Right hindlimb (tissue), 1 donor: ENCODE measurements around the gene HPS5.

ENCODE experiments used
- DNase-seq: peaks from one replicate; pipeline ENCODE4 v3.0.0-alpha.2; 2018

HPS5 gene

DNA sequence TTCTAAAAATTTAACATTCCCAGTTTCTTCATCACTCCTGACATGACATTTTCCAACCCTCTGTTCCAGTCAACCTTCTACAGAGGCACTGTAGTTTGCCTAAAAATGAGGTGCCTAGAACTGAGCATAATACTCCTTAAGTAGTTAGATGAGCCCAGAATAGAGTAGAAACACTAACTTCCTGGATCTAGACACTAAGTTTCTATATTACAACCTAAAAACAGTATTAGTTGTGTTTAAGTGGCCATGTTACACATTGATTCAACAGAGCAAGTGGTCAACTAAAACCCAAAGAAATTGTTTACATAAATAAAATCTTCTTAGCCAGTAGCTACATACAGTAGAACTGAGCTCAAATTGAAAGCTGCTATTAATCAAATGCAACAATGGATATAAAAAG is 1.3 kb downstream of the HPS5 start:
- no peak for DNase-seq

DNA sequence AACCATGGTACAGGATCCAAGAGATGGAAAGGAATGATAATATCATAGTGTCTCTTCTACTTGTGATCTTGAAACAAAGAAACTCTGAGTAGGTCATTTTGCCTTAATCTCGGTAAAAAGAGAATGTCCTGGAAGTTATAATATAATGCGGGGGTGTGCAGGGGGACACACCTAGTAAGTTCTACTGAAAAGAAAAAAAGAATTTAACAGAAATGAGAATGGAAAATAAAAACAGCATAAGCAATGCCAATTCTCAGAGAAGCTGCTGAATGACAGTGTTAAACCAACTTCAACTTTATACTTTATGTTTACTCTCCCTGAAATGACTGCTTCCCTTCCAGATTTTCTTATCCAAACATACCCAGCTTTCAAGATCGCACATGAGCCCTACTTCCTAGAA is 2.0 kb downstream of the HPS5 start:
- DNase-seq = no peak

DNA sequence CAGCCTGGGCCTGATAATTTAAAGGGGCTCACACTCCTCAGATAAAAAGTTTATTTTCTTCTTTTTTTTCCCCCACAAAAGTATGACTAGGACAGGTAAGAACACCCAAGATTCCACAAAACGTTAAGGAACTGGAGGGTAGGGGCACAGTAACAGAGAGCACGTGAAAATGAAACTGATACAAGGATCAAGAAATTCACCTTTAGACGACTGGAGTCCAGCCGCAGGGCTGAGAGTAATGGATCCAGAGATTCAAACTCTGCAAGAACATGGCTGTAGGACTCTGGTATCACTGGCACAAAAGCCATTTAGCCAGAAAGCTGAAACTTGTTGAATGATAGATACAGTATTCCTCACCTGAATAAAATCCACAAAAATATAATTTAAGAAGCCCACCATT is 4.4 kb downstream of the HPS5 start:
- DNase-seq = no peak

DNA sequence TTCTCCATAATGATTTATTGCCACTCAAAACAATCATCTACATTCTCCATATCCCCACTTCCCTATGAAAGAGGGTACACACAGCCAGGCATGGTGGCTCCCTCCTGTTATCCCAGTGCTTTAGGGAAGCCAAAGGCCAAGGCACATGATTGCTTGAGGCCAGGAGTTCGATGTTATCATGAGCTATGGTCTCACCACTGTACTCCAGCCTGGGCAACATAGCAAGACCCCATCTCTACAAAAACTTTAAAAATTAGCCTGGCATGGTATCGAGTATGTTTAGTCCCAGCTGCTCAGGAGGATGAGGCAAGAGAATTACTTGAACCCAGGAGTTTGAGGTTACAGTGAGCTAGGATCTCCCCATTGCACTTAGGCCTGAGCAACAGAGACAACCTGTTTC is 6.0 kb downstream of the HPS5 start:
- no peak for DNase-seq

DNA sequence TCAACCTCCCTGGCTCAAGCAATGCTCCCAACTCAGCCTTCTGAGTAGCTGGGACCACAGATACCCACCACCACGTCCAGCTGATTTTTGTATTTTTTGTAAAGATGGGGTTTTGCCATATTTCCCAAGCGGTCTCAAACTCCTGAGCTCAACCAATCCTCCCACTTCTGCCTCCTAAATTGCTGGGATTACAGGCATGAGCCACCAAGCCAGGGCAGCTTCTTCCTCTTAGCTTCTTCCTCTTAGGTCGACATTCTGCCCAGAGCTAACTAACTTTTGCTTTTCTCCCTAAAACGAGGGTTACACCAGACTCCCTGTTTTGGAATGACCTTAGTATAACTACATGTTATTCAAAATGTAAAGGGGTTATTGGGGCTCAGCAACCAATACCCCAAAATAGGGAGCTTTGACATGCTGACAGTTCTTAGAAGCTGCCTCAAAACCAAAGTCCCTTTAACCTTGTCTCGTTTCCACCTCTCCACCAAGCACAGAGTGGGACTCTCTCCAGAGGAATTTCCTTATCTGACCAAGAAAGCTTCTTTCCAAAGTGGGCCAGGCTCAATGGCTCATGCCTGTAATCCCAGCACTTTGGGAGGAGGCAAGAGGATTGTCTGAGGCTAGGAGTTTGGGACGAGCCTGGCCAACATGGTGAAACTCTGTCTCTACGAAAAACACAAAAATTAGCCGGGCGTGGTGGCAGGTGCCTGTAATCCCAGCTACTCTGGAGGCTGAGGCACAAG is 7.0 kb downstream of the HPS5 start:
- DNase-seq = no peak

DNA sequence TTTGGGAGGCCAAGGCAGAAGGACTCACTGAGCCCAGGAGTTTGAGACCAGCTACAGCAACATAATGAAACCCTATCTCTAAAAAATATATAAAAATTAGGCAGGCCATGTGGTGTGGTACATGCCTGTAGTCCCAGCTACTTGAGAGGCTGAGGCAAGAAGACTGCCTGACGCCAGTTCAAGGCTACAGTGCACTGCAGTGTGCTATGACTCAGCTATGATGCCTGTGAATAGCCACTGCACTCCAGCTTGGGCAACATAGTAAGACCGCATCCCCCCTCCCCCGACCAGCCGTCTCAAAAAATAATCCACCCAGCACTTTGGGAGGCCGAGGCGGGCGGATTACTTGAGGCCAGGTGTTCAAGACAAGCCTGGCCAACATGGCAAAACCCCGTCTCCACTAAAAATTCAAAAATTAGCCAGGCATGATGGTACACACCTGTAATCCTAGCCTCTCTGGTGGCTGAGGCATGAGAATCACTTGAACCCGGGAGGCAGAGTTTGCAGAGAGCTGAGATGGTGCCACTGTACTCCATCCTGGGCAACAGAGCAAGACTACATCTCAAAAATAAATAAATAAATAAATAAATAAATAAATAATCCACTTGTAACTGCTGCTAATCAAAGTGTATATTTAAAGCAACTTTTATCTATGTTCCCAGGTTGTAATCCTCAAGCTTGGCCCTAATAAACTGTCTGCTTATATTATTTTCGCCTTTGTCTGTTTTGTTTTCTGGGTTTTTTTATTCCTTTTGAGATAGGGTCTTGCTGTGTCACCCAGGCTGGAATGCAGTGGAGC is 7.8 kb downstream of the HPS5 start:
- no peak for DNase-seq

DNA sequence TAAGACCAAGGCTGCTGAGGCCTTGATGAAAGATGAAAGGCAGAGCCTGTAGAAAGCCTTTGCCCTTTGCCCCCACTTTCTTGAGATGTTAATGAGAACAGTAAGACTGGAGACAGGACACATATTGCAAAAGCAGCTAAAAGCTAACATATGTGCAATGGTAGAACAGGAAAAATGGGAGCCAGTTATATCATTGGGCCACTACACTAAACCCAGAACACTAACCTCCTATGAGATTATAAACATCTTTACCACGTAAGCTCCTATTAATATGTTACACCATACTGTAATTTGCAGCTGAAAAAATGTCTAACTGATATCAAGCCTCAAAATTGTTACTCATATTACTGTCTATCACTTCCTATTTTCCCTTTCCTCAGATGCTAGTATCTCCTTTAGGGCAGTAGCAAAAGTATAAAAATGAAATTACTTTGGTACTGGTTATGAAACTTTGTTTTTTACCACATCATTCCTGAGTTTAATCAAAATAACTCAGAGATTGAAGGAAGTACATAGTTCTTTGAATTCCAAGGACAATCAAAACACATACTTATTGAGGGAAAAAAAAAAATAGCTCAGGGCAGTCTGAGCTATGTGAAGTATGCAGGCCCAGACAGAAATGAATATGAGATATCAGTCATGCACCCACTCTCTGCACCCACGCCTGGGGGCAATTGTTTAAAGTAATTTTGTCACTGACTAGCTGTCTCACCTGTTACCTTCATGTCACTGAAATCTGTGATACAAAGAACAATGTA is 9.1 kb downstream of the HPS5 start:
- DNase-seq = no peak

DNA sequence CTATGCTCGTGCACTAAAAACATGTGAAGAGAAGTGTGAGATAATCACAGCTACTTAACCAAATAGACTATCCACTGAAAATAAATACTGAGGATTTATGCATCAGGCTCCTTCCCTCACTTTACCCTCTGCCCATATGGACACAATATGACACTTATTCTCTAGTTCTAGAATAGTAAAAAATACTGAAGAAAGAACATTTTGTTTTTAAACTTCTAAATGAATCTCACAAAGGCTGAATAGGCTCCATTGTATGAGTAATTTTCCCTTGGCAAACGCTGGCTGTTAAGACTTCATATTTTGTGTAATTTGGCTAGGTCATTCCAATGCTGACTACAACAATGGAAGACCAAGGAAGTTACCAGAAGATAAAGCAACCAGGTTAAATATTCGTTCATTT is 9.9 kb downstream of the HPS5 start:
- DNase-seq = no peak

DNA sequence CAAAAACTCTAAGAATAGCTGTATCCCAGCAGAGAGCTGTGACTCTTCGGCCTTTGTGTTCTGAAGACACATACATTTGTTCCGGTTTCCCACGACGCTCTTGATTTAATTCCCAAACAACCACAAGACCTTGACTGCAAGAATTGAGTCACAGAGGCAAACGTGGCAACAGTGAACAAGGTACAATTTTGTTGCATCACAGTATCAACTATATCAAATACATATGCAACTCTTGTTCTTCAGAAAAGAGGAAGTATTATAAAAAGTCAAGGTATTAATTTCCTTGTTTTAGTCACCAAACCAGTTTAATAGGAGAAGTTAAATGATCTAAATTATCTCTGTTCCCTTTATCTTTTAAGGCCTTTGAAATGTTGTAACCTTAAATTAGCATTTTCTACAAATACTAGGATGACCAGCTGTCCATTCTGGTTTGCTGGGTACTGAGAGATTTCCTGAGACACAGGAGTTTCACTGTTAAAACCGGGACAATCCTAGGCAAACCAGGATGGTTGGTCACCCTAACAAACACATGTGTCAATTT is 11.1 kb downstream of the HPS5 start:
- no peak for DNase-seq

DNA sequence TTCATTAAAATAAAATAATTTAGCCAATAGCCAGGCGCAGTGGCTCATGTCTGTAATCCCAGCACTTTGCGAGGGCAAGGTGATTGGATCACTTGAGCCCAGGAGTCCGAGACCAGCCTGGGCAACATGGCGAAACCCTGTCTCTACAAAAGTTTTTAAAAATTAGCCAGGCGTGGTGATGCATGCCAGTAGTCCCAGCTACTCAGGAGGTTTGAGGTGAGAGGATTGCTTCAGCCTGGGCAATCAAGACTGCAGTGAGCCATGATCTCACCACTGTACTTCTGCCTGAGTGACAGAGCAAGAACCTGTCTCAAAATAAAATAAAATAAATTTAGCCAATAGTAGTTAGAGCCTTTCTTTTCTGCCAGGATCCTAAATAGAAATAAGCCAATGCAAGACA is 12.2 kb downstream of the HPS5 start:
- no peak for DNase-seq

DNA sequence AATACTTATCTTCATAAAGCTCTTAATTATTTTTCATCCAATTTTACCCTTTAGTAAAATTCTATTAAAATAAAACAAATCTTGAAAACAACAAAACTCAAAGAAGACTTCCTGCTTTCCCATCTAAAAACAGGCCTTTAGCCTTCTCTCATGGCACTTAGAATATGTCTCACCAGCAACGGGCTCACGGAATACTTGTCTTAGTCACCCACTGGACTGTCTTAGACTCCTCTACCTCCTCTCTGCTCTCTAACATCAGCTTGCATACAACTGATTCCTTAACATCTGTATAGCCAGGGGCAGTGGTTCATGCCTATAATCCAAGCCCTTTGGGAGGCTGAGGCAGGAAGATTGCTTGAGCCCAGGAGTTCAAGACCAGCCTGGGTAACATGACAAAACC is 13.7 kb downstream of the HPS5 start:
- DNase-seq = no peak

DNA sequence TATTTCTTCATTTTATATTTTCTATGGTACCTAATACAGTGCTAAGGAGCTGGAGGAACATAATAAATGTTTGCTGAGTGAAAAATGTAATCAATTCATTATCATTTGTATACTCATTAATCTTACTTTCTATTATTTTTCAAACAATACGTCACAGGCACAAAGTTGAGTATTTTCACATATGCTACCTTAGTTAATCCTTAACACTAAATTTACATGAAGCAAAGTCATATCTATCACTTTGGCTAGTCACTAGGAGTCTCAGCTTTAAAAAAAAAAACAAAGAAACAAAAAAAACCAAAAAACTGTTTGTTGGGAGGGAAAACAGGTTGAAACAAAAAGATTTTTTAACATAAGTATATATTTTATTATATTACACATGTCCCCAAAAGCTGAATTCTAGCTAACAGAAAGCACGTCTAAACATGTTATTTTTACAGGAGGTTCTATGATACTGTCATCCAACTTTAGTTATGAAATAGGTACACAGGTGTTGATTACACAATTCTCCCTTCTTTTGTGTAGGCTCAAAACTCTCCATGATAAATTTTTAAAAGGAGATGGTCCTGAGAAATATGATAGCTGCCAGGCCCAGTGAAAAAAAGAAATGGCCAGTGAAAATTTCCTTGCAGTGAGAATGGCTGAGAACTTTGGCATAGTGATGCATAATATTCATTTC is 14.3 kb downstream of the HPS5 start:
- no peak for DNase-seq

DNA sequence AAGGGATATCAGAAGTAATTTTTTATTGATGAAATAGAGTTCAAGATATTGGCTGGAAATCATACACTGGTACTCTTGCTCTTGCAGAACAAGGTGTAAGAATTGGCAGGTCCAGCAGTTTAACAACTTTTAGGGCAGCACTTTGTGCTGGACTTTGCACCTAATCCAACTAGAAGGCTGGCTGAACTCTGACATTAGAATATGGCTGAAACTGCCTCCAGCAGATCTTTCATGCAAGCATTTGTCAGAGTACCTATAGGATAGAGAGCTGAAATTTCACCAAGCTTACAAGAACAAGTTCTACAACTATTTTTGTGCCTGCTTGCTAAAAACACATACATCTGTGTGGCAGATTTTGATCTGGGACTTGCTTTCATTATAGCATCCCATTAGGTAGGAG is 17.2 kb downstream of the HPS5 start:
- DNase-seq = no peak

DNA sequence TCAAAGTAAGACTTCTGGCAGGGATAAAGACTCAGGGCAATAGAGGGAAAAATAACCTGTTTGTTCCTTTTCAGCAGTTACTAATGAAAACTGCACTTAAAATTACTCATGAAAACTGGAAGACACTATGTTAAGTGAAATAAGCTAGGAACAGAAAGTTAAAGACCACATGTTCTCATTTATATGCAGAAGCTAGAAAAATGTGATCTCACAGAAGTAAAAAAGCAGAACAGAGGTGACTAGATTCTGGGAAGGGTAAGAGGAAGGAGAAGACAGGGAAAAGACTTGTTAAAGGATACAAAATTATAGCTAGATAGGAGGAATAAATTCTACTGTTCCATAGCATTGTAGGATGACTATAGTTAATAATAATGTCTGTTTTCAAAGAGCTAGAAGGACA is 22.2 kb downstream of the HPS5 start:
- no peak for DNase-seq

DNA sequence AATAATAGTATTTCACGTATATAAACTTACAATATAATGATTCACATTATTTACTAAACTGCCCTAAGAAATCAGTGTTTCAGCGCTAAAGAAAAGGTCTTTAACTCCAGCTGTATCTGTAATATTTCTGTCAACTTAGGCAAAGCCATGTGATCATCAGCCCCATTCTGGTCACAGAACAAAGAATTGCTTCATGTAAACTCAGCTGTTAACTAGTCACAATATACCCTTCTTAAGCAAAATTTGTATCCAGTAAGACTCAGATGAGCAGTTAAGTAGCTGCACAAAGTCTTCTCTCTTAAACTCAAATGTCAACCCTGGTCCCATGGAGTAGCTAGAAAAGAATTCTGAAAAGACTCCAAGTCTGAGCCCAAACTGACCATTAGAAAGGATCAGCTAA is 26.6 kb downstream of the HPS5 start:
- no peak for DNase-seq

DNA sequence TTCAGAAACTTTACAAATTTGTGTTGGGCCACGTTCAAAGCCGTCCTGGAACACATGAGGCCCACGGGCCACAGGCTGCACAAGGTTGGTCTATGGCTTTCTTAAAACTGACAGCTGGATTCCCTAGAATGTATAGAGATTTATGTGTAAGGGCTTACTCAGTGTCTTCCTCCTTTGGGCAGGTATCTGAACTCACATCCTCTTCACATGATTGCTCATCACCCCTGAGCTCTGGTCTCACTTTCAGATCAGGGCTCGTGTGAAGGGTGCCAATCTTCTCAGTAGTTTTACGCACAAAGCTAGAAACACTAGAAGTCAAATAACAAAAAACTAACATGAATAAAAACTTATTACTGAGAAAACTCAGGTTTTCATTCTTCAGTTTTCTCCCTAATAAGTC is 27.1 kb downstream of the HPS5 start:
- DNase-seq = no peak

DNA sequence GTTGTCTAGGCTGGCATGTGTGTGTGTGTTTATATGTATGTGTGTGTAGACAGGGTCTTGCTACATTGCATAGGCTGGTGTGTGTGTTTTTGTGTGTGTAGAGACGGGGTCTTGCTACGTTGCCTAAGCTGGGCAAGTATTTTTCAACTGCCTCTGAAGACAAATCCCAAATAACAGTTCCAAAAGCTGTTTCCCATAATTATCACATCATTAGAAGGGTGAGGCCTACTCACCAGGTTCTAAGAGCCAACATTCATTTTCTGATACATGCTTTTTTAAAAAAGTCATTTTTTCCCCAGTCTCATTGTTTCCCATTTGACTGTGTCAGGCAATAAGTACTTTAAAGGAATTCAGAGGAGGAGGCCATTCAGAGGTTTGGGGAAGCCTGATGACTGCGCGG is 33.0 kb downstream of the HPS5 start:
- DNase-seq = no peak

DNA sequence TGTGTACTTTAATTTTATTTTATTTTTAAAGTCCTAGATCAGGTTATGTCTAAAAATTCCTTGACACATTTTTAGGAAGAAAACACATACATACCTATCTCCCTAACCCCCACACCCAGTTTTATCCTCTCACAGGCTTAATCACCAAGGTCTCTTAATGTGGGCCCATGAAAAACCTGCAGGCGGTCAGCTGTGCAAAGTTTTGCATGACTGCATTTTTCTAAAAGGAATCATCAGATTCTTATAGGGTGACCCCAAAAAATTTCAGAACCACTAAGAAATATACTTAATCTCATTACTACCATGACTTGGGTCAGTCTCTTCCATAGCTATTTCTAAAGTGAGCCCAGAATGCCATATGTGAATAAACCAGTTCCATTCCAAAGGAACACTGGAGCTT is 36.1 kb downstream of the HPS5 start:
- no peak for DNase-seq

DNA sequence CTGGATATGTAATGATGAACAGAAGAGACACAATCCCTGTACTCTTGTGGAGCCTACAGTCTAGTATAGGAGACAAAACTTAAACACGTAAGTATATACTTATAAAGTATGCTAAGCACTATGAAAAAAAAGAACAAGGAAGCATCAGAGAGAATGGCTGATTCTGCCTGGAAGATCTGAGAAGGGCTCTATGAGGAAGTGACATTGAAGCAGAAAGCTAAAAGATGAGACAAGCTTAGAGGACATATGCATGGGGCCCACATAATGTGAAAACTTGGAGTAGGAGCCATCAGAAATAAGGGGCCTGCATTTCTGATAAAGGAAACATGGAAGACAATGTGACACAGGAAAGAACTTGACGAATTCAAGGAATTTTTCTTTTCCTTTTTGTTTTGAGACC is 39.3 kb downstream of the HPS5 start:
- DNase-seq = no peak

DNA sequence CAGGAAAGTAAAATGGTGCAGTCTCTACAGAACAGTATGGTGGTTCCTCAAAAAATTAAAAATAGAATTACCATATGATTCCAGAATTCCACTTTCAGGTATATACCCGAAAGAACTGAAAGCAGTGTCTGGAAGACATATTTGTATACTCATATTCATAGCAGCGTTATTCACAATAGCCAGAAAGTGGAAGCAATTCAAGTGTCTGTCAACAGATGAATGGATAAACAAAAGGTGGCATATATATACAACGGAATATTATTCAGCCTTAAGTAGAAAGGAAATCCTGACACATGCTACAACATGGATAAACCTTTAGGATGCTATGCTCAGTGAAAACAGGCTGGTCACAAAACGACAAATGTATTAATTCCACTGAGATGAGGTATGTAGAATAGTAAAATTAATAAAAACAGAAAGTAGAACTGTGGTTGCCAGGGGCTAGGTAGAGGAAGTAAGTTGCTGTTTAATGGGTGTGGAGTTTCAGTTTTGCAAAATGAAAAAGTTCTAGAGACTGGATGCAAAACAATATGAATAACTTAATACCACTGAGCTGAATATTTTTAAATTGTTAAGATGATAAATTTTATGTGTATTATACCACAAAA is 41.4 kb downstream of the HPS5 start:
- no peak for DNase-seq

DNA sequence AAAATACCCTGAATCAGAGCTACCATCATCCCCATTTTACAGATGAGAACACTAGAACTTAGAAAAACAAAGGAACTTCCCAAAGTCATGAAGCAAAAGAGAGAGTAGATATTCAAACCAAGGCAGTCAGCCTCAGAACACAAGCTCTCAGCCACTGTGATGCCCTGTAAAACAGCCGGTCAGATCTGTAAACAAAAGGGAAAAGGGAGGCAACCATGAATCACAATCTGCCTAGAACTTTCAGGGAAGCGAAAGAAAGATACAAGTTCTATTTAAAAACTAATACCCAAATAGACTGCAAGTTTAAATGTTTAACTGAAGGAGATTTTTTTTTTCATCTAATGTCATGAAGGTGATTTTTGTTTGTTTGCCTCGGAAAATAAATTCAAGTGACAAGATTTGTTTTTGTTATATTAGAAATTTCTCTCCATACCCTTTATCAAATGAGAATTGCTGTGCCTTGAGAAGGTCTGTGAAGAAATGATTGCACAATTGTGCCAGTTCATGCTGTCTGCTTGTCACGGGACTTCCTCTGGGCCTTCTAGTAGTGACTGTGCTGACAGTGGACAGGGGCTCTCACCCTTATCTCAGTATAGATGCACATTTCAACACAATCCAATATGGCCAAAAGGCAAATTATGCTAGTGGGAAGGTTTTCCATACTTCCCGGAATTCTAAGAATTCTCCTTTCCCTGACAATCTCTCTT is 44.2 kb downstream of the HPS5 start:
- no peak for DNase-seq

DNA sequence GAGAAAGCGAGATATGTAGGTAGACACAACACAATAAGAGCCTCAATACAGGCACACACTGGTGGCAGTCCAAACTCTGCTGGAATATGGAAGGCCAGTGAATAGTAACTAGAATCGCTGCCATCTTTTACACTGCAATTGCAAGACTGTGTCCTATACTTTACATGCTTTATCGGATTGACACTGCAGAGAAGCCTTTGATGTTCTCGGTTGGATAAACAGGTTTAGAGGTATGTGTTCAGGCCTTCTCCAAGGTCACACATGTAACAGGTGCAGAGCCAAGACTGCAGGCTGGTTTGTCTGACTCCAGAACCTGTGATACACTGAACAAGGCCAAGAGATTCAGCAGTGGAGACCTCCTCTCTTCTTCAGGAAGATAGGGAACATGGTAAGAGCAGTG is 50.7 kb downstream of the HPS5 start:
- DNase-seq = no peak
